Fibroblast of pulmonary artery (primary cell): ENCODE measurements around the gene GMPR.

Experiments used
- DNase-seq: peaks from one replicate; pipeline ENCODE4 v3.0.0-alpha.2; 2010; ENCODE audit warnings: low read depth
- H3K4me3 ChIP-seq: replicated peaks from 2 replicates; pipeline ENCODE4 v1.5.1; 2011; ENCODE audit warnings: low read depth, mild to moderate bottlenecking, control low read depth, low read length, moderate library complexity
- CTCF ChIP-seq: IDR thresholded peaks from 2 replicates; pipeline ENCODE4 v1.5.1; 2011; ENCODE audit warnings: mild to moderate bottlenecking, control low read depth, low read length, inconsistent platforms; ENCODE audit errors: missing control alignments

The GMPR gene

GRCh38 chr6:16238057-16238962 is at the start of gene GMPR:
GMPR (plus strand) TSS chr6:16238587; CDS start chr6:16238694, 107 bp downstream.
- peak within 1 kb of the TSS; percentile 70 for H3K4me3 ChIP-seq
- TF ChIP-seq CTCF = no peak
- peak; percentile 59 for DNase-seq

DNA sequence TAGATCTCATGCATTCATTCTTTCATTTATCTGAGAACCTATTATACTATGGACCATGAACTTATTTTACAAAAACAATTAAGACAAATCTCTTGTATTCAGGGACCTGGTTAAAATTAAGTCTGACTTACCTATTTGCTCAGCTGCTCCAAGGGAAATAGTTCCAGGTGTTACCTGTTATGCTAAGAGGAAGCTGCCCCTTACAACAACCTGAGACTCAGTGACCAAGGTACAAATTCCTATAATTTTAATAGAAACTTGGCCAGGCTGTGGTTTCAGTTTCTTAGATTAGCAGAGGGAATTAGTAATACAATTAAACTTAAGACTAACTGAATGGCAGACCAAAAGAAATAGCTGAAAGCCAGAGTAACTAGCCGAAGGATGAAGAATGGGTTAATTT is 48.2 kb upstream of the GMPR start:
- no peak for TF ChIP-seq CTCF

GRCh38 chr6:16196260-16196983 is 42.0 kb upstream of the GMPR start:
- TF ChIP-seq CTCF = no peak
- H3K4me3 ChIP-seq = no peak overlapping the region
- DNase-seq = no peak

More for the DNA sequence above, 48.2 kb upstream of the GMPR start:
- DNase-seq = no peak
- H3K4me3 ChIP-seq = no peak overlapping the region

DNA sequence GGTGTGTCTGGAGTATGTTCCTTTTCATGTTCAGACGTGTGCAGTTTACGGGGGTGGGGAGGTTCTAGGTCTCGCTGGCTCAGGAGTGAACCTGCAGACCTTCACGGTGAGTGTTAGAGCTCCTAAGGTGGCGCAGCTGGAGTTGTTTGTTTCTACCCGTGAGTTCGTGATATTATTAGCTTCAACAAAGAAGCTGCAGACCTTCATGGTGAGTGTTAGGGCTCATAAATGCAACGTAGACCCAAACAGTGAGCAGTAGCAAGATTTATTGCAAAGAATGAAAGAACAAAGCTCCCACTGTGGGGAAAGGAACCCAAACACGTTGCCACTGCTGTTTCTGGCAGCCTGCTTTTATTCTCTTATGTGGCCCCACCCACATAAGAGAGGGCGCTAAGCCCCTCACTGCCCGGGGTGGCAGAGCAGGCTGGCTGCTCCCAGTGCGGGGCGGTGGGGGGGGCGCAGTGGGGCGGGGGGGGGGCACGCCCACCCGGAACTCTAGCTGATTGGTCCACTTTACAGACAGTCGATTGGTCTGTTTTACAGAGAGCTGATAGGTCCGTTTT is 41.3 kb upstream of the GMPR start:
- no peak overlapping the region for H3K4me3 ChIP-seq
- no peak for TF ChIP-seq CTCF

DNA sequence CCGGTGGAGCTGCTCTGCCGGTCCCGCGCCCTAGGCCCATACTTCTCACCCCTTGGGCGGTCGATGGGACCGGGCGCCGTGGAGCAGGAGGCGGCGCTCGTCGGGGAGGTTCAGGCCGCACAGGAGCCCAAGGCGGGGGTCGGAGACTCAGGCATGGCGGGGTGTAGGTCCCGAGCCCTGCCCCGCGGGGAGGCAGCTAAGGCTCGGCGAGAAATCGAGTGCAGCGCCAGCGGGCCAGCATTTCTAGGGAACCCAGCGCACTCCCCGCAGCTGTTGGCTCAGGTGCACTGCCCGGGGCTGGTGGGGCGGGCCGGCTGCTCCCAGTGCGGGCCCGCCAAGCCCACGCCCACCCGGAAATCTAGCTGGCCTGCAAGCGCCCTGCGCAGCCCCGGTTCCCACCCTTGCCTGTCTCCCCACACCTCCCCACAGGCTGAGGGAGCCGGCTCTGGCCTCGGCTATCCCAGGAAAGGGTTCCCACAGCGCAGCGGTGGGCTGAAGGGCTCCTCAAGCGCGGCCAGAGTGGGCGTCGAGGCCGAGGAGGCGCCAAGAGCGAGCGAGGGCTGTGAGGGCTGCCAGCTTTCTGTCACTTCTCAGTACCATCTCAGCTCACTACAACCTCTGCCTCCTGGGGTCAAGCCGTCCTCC is 40.2 kb upstream of the GMPR start:
- H3K4me3 ChIP-seq = no peak overlapping the region
- no peak for TF ChIP-seq CTCF
- no peak for DNase-seq

More for the DNA sequence above, 41.3 kb upstream of the GMPR start:
- no peak for DNase-seq

DNA sequence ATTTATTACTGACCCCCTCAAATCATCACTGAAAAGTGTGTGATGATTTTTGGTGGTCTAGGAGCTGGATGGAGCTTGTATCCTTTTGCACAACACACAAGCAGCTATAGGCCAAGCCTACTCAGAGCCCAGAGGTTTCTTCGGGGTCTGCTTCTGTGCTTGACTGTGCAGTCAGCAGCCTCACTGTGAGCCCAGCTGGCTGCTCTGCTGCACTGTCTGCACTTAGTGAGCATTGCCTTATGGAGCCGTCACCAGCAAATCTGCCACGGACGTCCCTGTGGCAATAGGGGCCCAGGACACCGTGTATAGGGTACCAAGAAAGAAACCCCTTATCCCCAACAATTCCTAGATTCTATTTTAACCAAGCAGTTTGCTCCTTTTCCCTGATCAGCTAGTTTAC is 38.6 kb upstream of the GMPR start:
- H3K4me3 ChIP-seq = no peak overlapping the region
- DNase-seq = no peak
- TF ChIP-seq CTCF = no peak
